Spinal cord (tissue), 10 donors: ENCODE results near the gene NLRC3. TPM values are rescaled to one million over a fixed set of nuclear protein-coding genes. Genes with fewer than 3 reads are reported as not detected.
"Not testable (repeated sequence)": the region's sequence is repeated elsewhere in the genome, so short reads cannot be mapped to it uniquely, and the experiment has no call there.

ENCODE experiments used
- DNase-seq, 6 donors: peaks; one replicate each; pipeline versions ENCODE4 v3.0.0 to v3.0.0-alpha.2; 2013 to 2015; ENCODE audit warnings: low spot score in 6 of 6, low read depth in 4 of 6
- H3K27ac ChIP-seq: one replicate; pipeline ENCODE4 v1.5.1; 2013; ENCODE audit warnings: low read depth, low read length, control low read depth
- H3K27me3 ChIP-seq: one replicate; pipeline ENCODE4 v1.6.1; 2013; ENCODE audit warnings: low read length; ENCODE audit not compliant: control insufficient read depth, insufficient read depth
- H3K36me3 ChIP-seq: one replicate; pipeline ENCODE4 v1.6.1; 2013; ENCODE audit warnings: low read length; ENCODE audit not compliant: control insufficient read depth, insufficient read depth
- H3K4me1 ChIP-seq: one replicate; pipeline ENCODE4 v1.6.1; 2013; ENCODE audit warnings: low read length; ENCODE audit not compliant: control insufficient read depth, insufficient read depth
- H3K4me3 ChIP-seq: one replicate; pipeline ENCODE4 v1.5.1; 2013; ENCODE audit warnings: low read depth, low read length, control low read depth
- H3K9me3 ChIP-seq: one replicate; pipeline ENCODE4 v1.6.1; 2013; ENCODE audit warnings: low read length; ENCODE audit not compliant: control insufficient read depth, insufficient read depth
- WGBS: methylation state at CpG from one replicate; pipeline ENCODE4 v1.1.5; 2013; ENCODE audit warnings: missing lambda C conversion rate; ENCODE audit not compliant: insufficient coverage; 5-methylcytosine and 5-hydroxymethylcytosine counted together
- polyA plus RNA-seq, 2 donors: library from polyadenylated mRNA; unstranded; fragments of 120-200 nt; gene quantifications; one replicate each; pipeline ENCODE4 v1.2.1, GENCODE V29; 2013; ENCODE audit not compliant: insufficient read length in 2 of 2
- total RNA-seq, 2 donors: library from RNA; depleted of rRNA in 1 of 2; stranded (reverse); fragments of 120-200 nt in 1 of 2; fragments of >200 nt in 1 of 2; gene quantifications; one replicate each; pipeline versions ENCODE4 v1.2.3 to v1.2.4, GENCODE V29; 2013 to 2014
- donor health status: healthy.

NLRC3 gene
- total and polyA plus RNA-seq, 4 donors = 0.59 to 3.3 (median 1.6) TPM

DNA sequence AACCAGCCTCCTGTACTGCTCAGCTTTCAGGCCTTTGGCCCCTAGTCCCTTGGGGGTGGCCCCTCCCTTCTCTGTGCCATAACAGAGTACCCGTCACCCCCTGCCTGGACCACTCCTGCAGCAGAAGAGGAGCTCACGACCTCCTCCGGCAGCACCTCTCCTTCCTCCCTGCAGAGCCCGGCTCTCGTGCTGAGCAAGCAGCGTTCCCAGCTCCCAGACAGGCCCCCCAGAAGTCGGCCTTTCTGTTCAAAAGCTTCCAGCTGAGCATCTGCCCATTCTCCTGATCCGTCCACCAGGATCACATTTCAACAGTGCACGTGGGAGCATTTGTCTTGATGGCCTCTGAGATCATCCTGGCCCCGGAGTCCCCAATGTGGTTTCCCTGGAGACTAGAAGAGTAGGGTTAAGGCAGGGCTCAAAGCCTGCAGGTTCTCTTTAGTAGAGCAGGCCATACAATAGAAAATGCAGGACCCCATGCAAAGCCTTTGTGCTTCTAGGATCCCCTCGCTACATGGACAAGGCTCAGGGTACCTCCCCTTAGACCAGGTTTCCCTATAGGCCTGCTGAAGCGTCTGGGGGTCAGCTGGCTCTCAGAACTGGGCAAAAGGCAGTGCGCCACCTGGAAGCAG is 35.6 kb downstream of the NLRC3 start:
- no peak for DNase-seq
- Histone ChIP-seq H3K9me3 (no peaks in the 10 kb centered on the region), H3K4me3 (no peak overlapping the region), H3K27me3 (no peaks in the 10 kb centered on the region), H3K36me3 (peaks cover 17% of the 10 kb centered on the region), H3K4me1 (peaks cover 8% of the 10 kb centered on the region), H3K27ac (no peak overlapping the region)
- WGBS = 56% methylated on average over 9 of the region's 13 CpGs

DNA sequence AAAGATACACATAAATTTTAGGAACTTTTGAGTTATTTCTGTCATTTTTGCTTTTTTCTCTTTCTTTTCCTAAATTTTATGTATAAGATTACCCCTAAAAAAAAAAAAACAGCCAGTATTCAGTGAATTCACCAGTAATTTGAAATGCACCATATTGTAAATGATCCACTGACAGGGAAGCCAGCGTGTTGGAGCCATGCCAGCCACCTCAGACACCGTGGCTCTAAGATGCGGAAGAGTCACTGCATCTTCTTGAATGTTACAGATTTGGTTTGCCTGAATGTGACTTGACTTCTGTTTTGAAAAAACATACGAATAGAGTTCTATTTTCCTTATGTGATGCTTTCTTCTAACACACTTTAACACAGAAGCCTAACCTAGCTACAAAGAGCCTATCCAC is 39.0 kb downstream of the NLRC3 start:
- H3K36me3 ChIP-seq = peaks cover 40% of the 10 kb centered on the region

GRCh38 chr16:3536851-3537250 is 40.4 kb downstream of the NLRC3 start:
- DNase-seq = peak in 2 of 6 donors; percentile 33 to 78
- no peaks in the 10 kb centered on the region for H3K27me3 ChIP-seq
- WGBS = 36% methylated on average over 3 of the region's 4 CpGs
- H3K36me3 ChIP-seq = peaks cover 50% of the 10 kb centered on the region
- peaks cover 18% of the 10 kb centered on the region for H3K4me1 ChIP-seq
- no peak overlapping the region for H3K4me3 ChIP-seq
- H3K27ac ChIP-seq = peak overlapping the region; percentile 80
- no peaks in the 10 kb centered on the region for H3K9me3 ChIP-seq

More for the DNA sequence above, 39.0 kb downstream of the NLRC3 start:
- no peaks in the 10 kb centered on the region for H3K9me3 ChIP-seq
- H3K4me1 ChIP-seq = peaks cover 22% of the 10 kb centered on the region
- H3K4me3 ChIP-seq = no peak overlapping the region
- H3K27ac ChIP-seq = no peak overlapping the region
- WGBS = 72% methylated on average over 2 of the region's 4 CpGs
- no peaks in the 10 kb centered on the region for H3K27me3 ChIP-seq
- DNase-seq = peak in 1 of 6 donors; percentile 28

GRCh38 chr16:3536271-3536731 is 40.9 kb downstream of the NLRC3 start:
- peak in 2 of 6 donors; percentile 23 to 56 for DNase-seq
- Histone ChIP-seq H3K4me1 (peaks cover 18% of the 10 kb centered on the region), H3K4me3 (no peak overlapping the region), H3K36me3 (peaks cover 50% of the 10 kb centered on the region), H3K9me3 (no peaks in the 10 kb centered on the region), H3K27me3 (no peaks in the 10 kb centered on the region), H3K27ac (peak overlapping the region; percentile 80)
- WGBS = 43% methylated on average over 1 of the region's 3 CpGs

DNA sequence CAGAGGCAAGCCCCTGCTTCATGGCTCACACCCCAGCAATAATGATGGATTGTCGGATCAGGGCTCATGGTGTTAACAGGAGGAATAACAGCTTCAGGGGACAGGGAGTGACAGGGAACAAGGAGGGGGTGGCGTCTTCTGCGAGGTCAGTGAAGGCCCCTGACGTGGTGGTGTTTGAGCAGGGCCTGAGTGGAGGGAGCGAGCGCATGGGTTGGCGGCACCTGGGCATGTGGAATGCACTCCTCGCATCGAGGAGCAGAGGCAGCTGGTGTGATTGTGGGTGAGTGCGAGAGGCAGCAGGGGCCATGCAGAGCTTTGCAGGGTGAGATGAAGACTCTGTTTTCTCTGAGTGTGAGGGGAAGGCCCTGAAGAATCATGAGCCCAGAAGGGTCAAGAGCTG is 43.1 kb downstream of the NLRC3 start:
- H3K36me3 ChIP-seq = peaks cover 54% of the 10 kb centered on the region

GRCh38 chr16:3532741-3533140 is 44.5 kb downstream of the NLRC3 start:
- Histone ChIP-seq H3K9me3 (no peaks in the 10 kb centered on the region), H3K36me3 (peaks cover 62% of the 10 kb centered on the region), H3K4me1 (peaks cover 18% of the 10 kb centered on the region), H3K27me3 (no peaks in the 10 kb centered on the region), H3K4me3 (no peak overlapping the region), H3K27ac (no peak overlapping the region)
- no peak for DNase-seq
- 94% methylated on average over 11 of the region's 12 CpGs for WGBS

More for the DNA sequence above, 43.1 kb downstream of the NLRC3 start:
- DNase-seq = no peak
- Histone ChIP-seq H3K27ac (no peak overlapping the region), H3K4me1 (peaks cover 18% of the 10 kb centered on the region), H3K27me3 (no peaks in the 10 kb centered on the region), H3K4me3 (no peak overlapping the region), H3K9me3 (no peaks in the 10 kb centered on the region)
- 98% methylated on average over 10 of the region's 10 CpGs for WGBS

GRCh38 chr16:3530371-3530914 is 46.8 kb downstream of the NLRC3 start:
- WGBS = 98% methylated on average over 12 of the region's 12 CpGs
- DNase-seq = no peak
- no peaks in the 10 kb centered on the region for H3K27me3 ChIP-seq
- no peak overlapping the region for H3K27ac ChIP-seq
- no peak overlapping the region for H3K4me3 ChIP-seq
- H3K36me3 ChIP-seq = peaks cover 69% of the 10 kb centered on the region
- H3K4me1 ChIP-seq = peaks cover 8% of the 10 kb centered on the region
- no peaks in the 10 kb centered on the region for H3K9me3 ChIP-seq

DNA sequence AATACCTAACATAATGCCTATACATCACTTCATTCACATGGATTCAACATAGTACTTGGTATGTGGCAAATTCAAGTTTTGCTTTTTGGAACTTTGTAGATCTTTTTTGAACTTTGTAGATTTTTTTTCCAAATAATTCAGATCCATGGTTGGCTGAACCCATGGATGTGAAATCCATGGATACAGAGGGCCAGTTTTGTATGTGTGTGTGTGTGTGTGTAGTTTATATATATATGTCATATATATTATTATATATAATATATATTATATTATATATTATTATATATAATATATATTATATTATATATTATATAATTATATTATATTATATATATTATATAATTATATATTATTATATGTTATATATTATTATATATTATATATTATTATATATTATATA is 48.0 kb downstream of the NLRC3 start:
- Histone ChIP-seq H3K27ac (no peak overlapping the region), H3K27me3 (no peaks in the 10 kb centered on the region), H3K4me1 (no peaks in the 10 kb centered on the region), H3K4me3 (no peak overlapping the region), H3K9me3 (no peaks in the 10 kb centered on the region), H3K36me3 (peaks cover 60% of the 10 kb centered on the region)
- DNase-seq = no peak

- H3K27ac ChIP-seq = no peak overlapping the region
- H3K9me3 ChIP-seq = no peaks in the 10 kb centered on the region
- H3K27me3 ChIP-seq = no peaks in the 10 kb centered on the region
- no peak for DNase-seq
- H3K4me1 ChIP-seq = no peaks in the 10 kb centered on the region
- WGBS = 78% methylated on average over 1 of the region's 2 CpGs
- H3K36me3 ChIP-seq = peaks cover 60% of the 10 kb centered on the region
- H3K4me3 ChIP-seq = no peak overlapping the region
Observed at GRCh38 chr16:3528406-3528805, 48.8 kb downstream of the NLRC3 start.

- not testable (repeated sequence) for H3K4me3 ChIP-seq, H3K27ac ChIP-seq, H3K9me3 ChIP-seq, H3K4me1 ChIP-seq, H3K27me3 ChIP-seq
- DNase-seq = peak in 2 of 6 donors; percentile 46 to 47
- WGBS = 88% methylated on average over 6 of the region's 12 CpGs
- H3K36me3 ChIP-seq = peaks cover 55% of the 10 kb centered on the region
Observed at GRCh38 chr16:3527216-3527829, 49.9 kb downstream of the NLRC3 start.
